IPS DF 6.9 (cell line): Measurements from ENCODE around the gene PRAMEF14.
"Not testable (repeated sequence)": the region's sequence is repeated elsewhere in the genome, so short reads cannot be mapped to it uniquely, and the experiment has no call there.

ENCODE experiments used
- DNase-seq: peaks from one replicate; pipeline ENCODE4 v3.0.0-alpha.2; 2013; ENCODE audit warnings: low read depth, low spot score
- H3K27ac ChIP-seq: one replicate; pipeline ENCODE4 v1.5.1; 2013; ENCODE audit warnings: low read length, control low read depth
- H3K27me3 ChIP-seq: 2 replicates; pipeline ENCODE4 v1.6.1; 2013; ENCODE audit warnings: mild to moderate bottlenecking, low read length; ENCODE audit not compliant: control insufficient read depth, insufficient read depth
- H3K36me3 ChIP-seq: 2 replicates; pipeline ENCODE4 v1.6.1; 2013; ENCODE audit warnings: low read length; ENCODE audit not compliant: control insufficient read depth, insufficient read depth
- H3K4me1 ChIP-seq: 2 replicates; pipeline ENCODE4 v1.6.1; 2013; ENCODE audit warnings: low read length; ENCODE audit not compliant: control insufficient read depth, insufficient read depth
- H3K4me3 ChIP-seq: 2 replicates; pipeline ENCODE4 v1.5.1; 2013; ENCODE audit warnings: mild to moderate bottlenecking, low read length
- H3K9me3 ChIP-seq: 2 replicates; pipeline ENCODE4 v1.6.1; 2013; ENCODE audit warnings: low read length, inconsistent platforms; ENCODE audit not compliant: control insufficient read depth, insufficient read depth
- WGBS: extraction: QIAGEN DNeasy Blood & Tissue Kit; methylation state at CpG from one replicate; pipeline ENCODE4 v1.1.7; 2013; ENCODE audit warnings: mixed read lengths, missing lambda C conversion rate; ENCODE audit not compliant: insufficient read length, insufficient coverage; 5-methylcytosine and 5-hydroxymethylcytosine counted together

PRAMEF14 gene

GRCh38 chr1:13347034-13347433 lies at the start of gene PRAMEF14:
PRAMEF14 (minus strand) TSS chr1:13347134; CDS start chr1:13345314, 1,820 bp downstream.
- H3K4me1 ChIP-seq, H3K27me3 ChIP-seq, H3K27ac ChIP-seq, H3K36me3 ChIP-seq, H3K9me3 ChIP-seq, DNase-seq, H3K4me3 ChIP-seq: not testable (repeated sequence)
- no CpG with 5 or more reads among the region's 7 CpGs for WGBS

- H3K27ac ChIP-seq: not testable (repeated sequence)
- no CpG with 5 or more reads among the region's 22 CpGs for WGBS
These were observed 48.4 kb upstream of the PRAMEF14 start for GRCh38 chr1:13395311-13395710.

GRCh38 chr1:13394761-13395160 lies 47.8 kb upstream of the PRAMEF14 start:
- not testable (repeated sequence) for H3K4me1 ChIP-seq, H3K4me3 ChIP-seq, H3K9me3 ChIP-seq, H3K27me3 ChIP-seq, H3K36me3 ChIP-seq, DNase-seq, H3K27ac ChIP-seq
- WGBS: no CpG with 5 or more reads among the region's 32 CpGs

More at GRCh38 chr1:13395311-13395710, 48.4 kb upstream of the PRAMEF14 start:
- H3K36me3 ChIP-seq, H3K9me3 ChIP-seq, DNase-seq, H3K27me3 ChIP-seq, H3K4me1 ChIP-seq, H3K4me3 ChIP-seq: not testable (repeated sequence)

GRCh38 chr1:13393004-13393403 lies 46.1 kb upstream of the PRAMEF14 start:
- not testable (repeated sequence) for H3K4me1 ChIP-seq, H3K4me3 ChIP-seq, H3K27ac ChIP-seq, H3K9me3 ChIP-seq, H3K27me3 ChIP-seq, DNase-seq, H3K36me3 ChIP-seq
- WGBS: no CpG with 5 or more reads among the region's 7 CpGs

- not testable (repeated sequence) for H3K9me3 ChIP-seq, DNase-seq, H3K36me3 ChIP-seq, H3K4me3 ChIP-seq, H3K27ac ChIP-seq, H3K4me1 ChIP-seq, H3K27me3 ChIP-seq
These were observed 42.4 kb upstream of the PRAMEF14 start, which contains the start of gene PRAMEF17 for GRCh38 chr1:13389332-13389731. PRAMEF17 (plus strand) TSS chr1:13389632; CDS start chr1:13389658, 26 bp downstream.

GRCh38 chr1:13380380-13380779 lies 33.4 kb upstream of the PRAMEF14 start:
- H3K4me1 ChIP-seq, H3K9me3 ChIP-seq, H3K4me3 ChIP-seq, H3K36me3 ChIP-seq, H3K27me3 ChIP-seq, DNase-seq, H3K27ac ChIP-seq: not testable (repeated sequence)
- WGBS: no CpG with 5 or more reads among the region's 3 CpGs

GRCh38 chr1:13378983-13379382 lies 32.0 kb upstream of the PRAMEF14 start:
- WGBS: no CpG with 5 or more reads among the region's 3 CpGs

GRCh38 chr1:13368544-13368943 lies 21.6 kb upstream of the PRAMEF14 start:
- no CpG with 5 or more reads among the region's 4 CpGs for WGBS
- not testable (repeated sequence) for DNase-seq, H3K36me3 ChIP-seq, H3K9me3 ChIP-seq, H3K27me3 ChIP-seq, H3K4me3 ChIP-seq, H3K4me1 ChIP-seq, H3K27ac ChIP-seq

More at GRCh38 chr1:13378983-13379382, 32.0 kb upstream of the PRAMEF14 start:
- H3K4me1 ChIP-seq, H3K36me3 ChIP-seq, H3K9me3 ChIP-seq, H3K27ac ChIP-seq, H3K27me3 ChIP-seq, DNase-seq, H3K4me3 ChIP-seq: not testable (repeated sequence)

GRCh38 chr1:13366536-13366935 lies 19.6 kb upstream of the PRAMEF14 start:
- no CpG with 5 or more reads among the region's 3 CpGs for WGBS
- H3K4me1 ChIP-seq, H3K36me3 ChIP-seq, H3K4me3 ChIP-seq, H3K9me3 ChIP-seq, H3K27ac ChIP-seq, H3K27me3 ChIP-seq, DNase-seq: not testable (repeated sequence)

- not testable (repeated sequence) for H3K27ac ChIP-seq, DNase-seq, H3K4me1 ChIP-seq, H3K36me3 ChIP-seq, H3K9me3 ChIP-seq, H3K27me3 ChIP-seq, H3K4me3 ChIP-seq
- WGBS: no CpG with 5 or more reads among the region's 4 CpGs
These were observed 18.0 kb upstream of the PRAMEF14 start for GRCh38 chr1:13364928-13365327.

GRCh38 chr1:13362364-13362763 lies 15.4 kb upstream of the PRAMEF14 start:
- not testable (repeated sequence) for H3K9me3 ChIP-seq, DNase-seq, H3K36me3 ChIP-seq, H3K27ac ChIP-seq, H3K4me3 ChIP-seq, H3K4me1 ChIP-seq, H3K27me3 ChIP-seq
- no CpG with 5 or more reads among the region's 7 CpGs for WGBS
